HT1080 (cell line): ENCODE results near the gene CARHSP1. TPM values are rescaled to one million over a fixed set of nuclear protein-coding genes. Genes with fewer than 3 reads are reported as not detected.

Source experiments
- total RNA-seq: library from RNA; depleted of rRNA; stranded (reverse); fragments of >200 nt; shearing (Covaris generic); gene quantifications from 2 replicates; pipeline ENCODE4 v1.2.3, GENCODE V29; 2014; rRNA removed

Gene CARHSP1
- total RNA-seq, 1 experiment from 2014 or later = 126 TPM

Other genes with a start within 250 kb of the CARHSP1 start
- 17.0 and 25.8 TPM in 2 replicates for gene METTL22, start 247.3 kb downstream of the CARHSP1 start, total RNA-seq
- gene ABAT, start 194.4 kb downstream of the CARHSP1 start, total RNA-seq = not detected in 2 replicates
- 8.7 and 10.3 TPM in 2 replicates for gene TMEM186, start 71.4 kb downstream of the CARHSP1 start, total RNA-seq
- gene PMM2, start 71.2 kb downstream of the CARHSP1 start, total RNA-seq = 46.9 and 61.5 TPM in 2 replicates
- not detected in 2 replicates for gene LITAFD, start 13.3 kb upstream of the CARHSP1 start, total RNA-seq
- gene USP7, start 94.9 kb upstream of the CARHSP1 start, total RNA-seq = 51.2 and 86.0 TPM in 2 replicates
- gene HAPSTR1, start 222.6 kb upstream of the CARHSP1 start, total RNA-seq = 41.7 and 46.9 TPM in 2 replicates